Prostate gland (tissue), 2 donors: Measurements from ENCODE around the gene GFRA4. TPM values are rescaled to one million over a fixed set of nuclear protein-coding genes. Genes with fewer than 3 reads are reported as not detected.

Experiments
- DNase-seq: peaks from one replicate; pipeline ENCODE4 v3.0.0-alpha.2; 2019; ENCODE audit warnings: low spot score
- H3K27ac ChIP-seq, 2 donors: fragments of 200-600 bp; sonication (generic); 2 replicates each; pipeline ENCODE4 v1.5.1; 2017 to 2019
- H3K27me3 ChIP-seq: fragments of 200-600 bp; sonication (generic); replicated peaks from 2 replicates; pipeline ENCODE4 v1.5.1; 2019; ENCODE audit not compliant: insufficient read depth
- H3K36me3 ChIP-seq, 2 donors: fragments of 200-600 bp; sonication (generic); 1 replicate in 1 of 2; 2 replicates in 1 of 2; pipeline versions ENCODE4 v1.5.1 to v1.8.1; 2017 to 2019
- H3K4me1 ChIP-seq: fragments of 200-600 bp; sonication (generic); replicated peaks from 2 replicates; pipeline ENCODE4 v1.5.1; 2019
- H3K4me3 ChIP-seq, 2 donors: fragments of 200-600 bp; sonication (generic); 2 replicates each; pipeline ENCODE4 v1.5.1; 2017 to 2019
- H3K9me3 ChIP-seq: fragments of 200-600 bp; sonication (generic); 2 replicates; pipeline ENCODE4 v1.5.1; 2017
- CTCF ChIP-seq, 4 experiments: fragments of 200-600 bp in 2 of 4; fragments of 450-650 bp in 2 of 4; sonication (generic) in 2 of 4; IDR thresholded peaks; 1 replicate in 3 of 4; 2 replicates in 1 of 4; pipeline ENCODE4 v1.5.1; 2016 to 2019; ENCODE audit warnings: antibody characterized with exemption in 4 of 4, mild to moderate bottlenecking in 2 of 4, moderate library complexity in 2 of 4
- POLR2A ChIP-seq: fragments of 450-650 bp; IDR thresholded peaks from one replicate; pipeline ENCODE4 v1.6.1; 2016; ENCODE audit warnings: antibody characterized with exemption, mild to moderate bottlenecking
- POLR2AphosphoS5 ChIP-seq: sonication (generic); formaldehyde crosslinking; IDR thresholded peaks from one replicate; pipeline ENCODE4 v1.6.1; 2017; ENCODE audit warnings: antibody characterized with exemption
- WGBS: methylation state at CpG from one replicate; pipeline ENCODE4 v1.1.5; 2018; 5-methylcytosine and 5-hydroxymethylcytosine counted together
- intact Hi-C: fragments of 100-400 bp; cut with DNase I; formaldehyde crosslinking; loops from one replicate; pipeline ENCODE4 v1.14.2; 2022
- total RNA-seq, 2 donors: library from RNA; depleted of rRNA; stranded (reverse); fragments of >200 nt; gene quantifications; one replicate each; pipeline ENCODE4 v1.1.0, GENCODE V29; 2016

Gene GFRA4
- total RNA-seq, 2 donors from 2014 or later = not detected

- H3K27me3 ChIP-seq = no peaks in the 10 kb centered on the region
- intact Hi-C loops = no loop called here
- H3K9me3 ChIP-seq = no peaks in the 10 kb centered on the region
- no peak for TF ChIP-seq POLR2AphosphoS5
- TF ChIP-seq POLR2A = no peak
- no peak for TF ChIP-seq CTCF (IDR thresholded peaks at IDR 0.05)
- no peak for DNase-seq
- WGBS = 90% methylated on average over 16 of the region's 16 CpGs
- no peak overlapping the region for H3K4me3 ChIP-seq
- no peak overlapping the region for H3K27ac ChIP-seq
- H3K36me3 ChIP-seq = no peaks in the 10 kb centered on the region
- H3K4me1 ChIP-seq = peaks cover 5% of the 10 kb centered on the region
Observed at GRCh38 chr20:3691306-3691705, 28.1 kb upstream of the GFRA4 start.

- Histone ChIP-seq H3K4me3 (no peak overlapping the region), H3K36me3 (no peaks in the 10 kb centered on the region), H3K27ac (no peak overlapping the region), H3K27me3 (no peaks in the 10 kb centered on the region), H3K9me3 (no peaks in the 10 kb centered on the region), H3K4me1 (peaks cover 5% of the 10 kb centered on the region)
- 100% methylated on average over 3 of the region's 3 CpGs for WGBS
- intact Hi-C loops = no loop called here
- no peak for TF ChIP-seq POLR2A
- TF ChIP-seq CTCF (IDR thresholded peaks at IDR 0.05) = no peak
- no peak for TF ChIP-seq POLR2AphosphoS5
- DNase-seq = no peak
Observed at GRCh38 chr20:3690413-3690812, 27.2 kb upstream of the GFRA4 start.

GRCh38 chr20:3689978-3690377, 26.8 kb upstream of the GFRA4 start:
- no peaks in the 10 kb centered on the region for H3K36me3 ChIP-seq
- WGBS = 89% methylated on average over 11 of the region's 11 CpGs

GRCh38 chr20:3687655-3688054, 24.5 kb upstream of the GFRA4 start:
- Histone ChIP-seq H3K27ac (peak overlapping the region in 1 of 2 donors; percentile 34), H3K36me3 (no peaks in the 10 kb centered on the region), H3K4me3 (no peak overlapping the region), H3K27me3 (no peaks in the 10 kb centered on the region), H3K9me3 (no peaks in the 10 kb centered on the region), H3K4me1 (peaks cover 5% of the 10 kb centered on the region)
- WGBS = 75% methylated on average over 2 of the region's 2 CpGs
- no peak for TF ChIP-seq POLR2A
- TF ChIP-seq POLR2AphosphoS5 = no peak
- TF ChIP-seq CTCF (IDR thresholded peaks at IDR 0.05) = no peak
- no peak for DNase-seq
- intact Hi-C loops = no loop called here

More at GRCh38 chr20:3689978-3690377, 26.8 kb upstream of the GFRA4 start:
- intact Hi-C loops = no loop called here
- Histone ChIP-seq H3K27me3 (no peaks in the 10 kb centered on the region), H3K4me1 (peaks cover 5% of the 10 kb centered on the region), H3K4me3 (no peak overlapping the region), H3K27ac (no peak overlapping the region), H3K9me3 (no peaks in the 10 kb centered on the region)
- DNase-seq = no peak
- TF ChIP-seq CTCF (IDR thresholded peaks at IDR 0.05) (no peak), POLR2AphosphoS5 (no peak), POLR2A (no peak)

GRCh38 chr20:3686867-3687321, 23.7 kb upstream of the GFRA4 start:
- H3K27me3 ChIP-seq = no peaks in the 10 kb centered on the region
- 12% methylated on average over 9 of the region's 9 CpGs for WGBS
- DNase-seq = peak; percentile 80
- peak overlapping the region; percentile 27 to 34 for H3K27ac ChIP-seq
- intact Hi-C loops = no loop called here
- no peaks in the 10 kb centered on the region for H3K9me3 ChIP-seq
- H3K36me3 ChIP-seq = no peaks in the 10 kb centered on the region
- peaks cover 5% of the 10 kb centered on the region for H3K4me1 ChIP-seq
- no peak overlapping the region for H3K4me3 ChIP-seq
- TF ChIP-seq POLR2AphosphoS5 = peak; percentile 93
- no peak for TF ChIP-seq CTCF (IDR thresholded peaks at IDR 0.05)
